GM12878 (cell line): Measurements from ENCODE around the gene HACE1. TPM values are rescaled to one million over a fixed set of nuclear protein-coding genes. Genes with fewer than 3 reads are reported as not detected.

Experiments used
- ATAC-seq: fragments of 200-7000 bp; cut with Tn5 transposase; 3 replicates; pipeline ENCODE4 v1.9.1; 2020; ENCODE audit warnings: mild to moderate bottlenecking, moderate library complexity
- BruUV-seq: library from RNA; stranded (reverse); fragments of 400-500 nt; replicated peaks from 2 replicates; lab custom pipeline; 2021; lab: Mats Ljungman, UMichigan
- CTCF ChIA-PET: fragments of 300-600 bp; sonication (Branson Sonifier 250); formaldehyde crosslinking; extraction: SDS; loops from one replicate; lab custom pipeline; 2021; ENCODE audit warnings: inconsistent platforms; lab: Yijun Ruan, JAX
- POLR2A ChIA-PET: fragments of 350-600 bp; formaldehyde crosslinking; extraction: SDS; loops from one replicate; lab custom pipeline; 2021; ENCODE audit warnings: inconsistent platforms; lab: Charles Lee
- RAD21 ChIA-PET: fragments of 300-600 bp; sonication (Branson Sonifier 250); formaldehyde crosslinking; loops from one replicate; lab custom pipeline; 2023; ENCODE audit warnings: antibody characterized with exemption; ENCODE audit not compliant: unreplicated experiment; lab: Charles Lee
- SMC1A ChIA-PET: fragments of 300-600 bp; sonication (Branson Sonifier 250); formaldehyde crosslinking; loops from one replicate; lab custom pipeline; 2023; ENCODE audit not compliant: unreplicated experiment, uncharacterized antibody; lab: Charles Lee
- DNase-seq: peaks from one replicate; pipeline ENCODE4 v3.0.0-alpha.2; 2011; ENCODE audit warnings: low read depth, low spot score
- FAIRE-seq: peaks from 3 replicates; lab custom pipeline; 2011; peaks lifted over from hg19 to GRCh38; lab: Jason Lieb, UNC
- H2AFZ ChIP-seq: 2 replicates; pipeline ENCODE4 v1.6.0; 2011; ENCODE audit warnings: low read depth, low read length, control low read depth; ENCODE audit not compliant: control insufficient read depth
- H3K27ac ChIP-seq: 2 replicates; pipeline ENCODE4 v1.5.1; 2011; ENCODE audit warnings: control low read depth; ENCODE audit not compliant: control insufficient read depth, insufficient read depth
- H3K27me3 ChIP-seq, 2 experiments: replicated peaks in 1 of 2; 2 replicates each; pipeline versions ENCODE4 v1.6.0 to v1.6.1; 2011; ENCODE audit warnings: low read length in 1 of 2; ENCODE audit not compliant: control insufficient read depth in 2 of 2, insufficient read depth in 2 of 2
- H3K36me3 ChIP-seq, 2 experiments: 2 replicates each; pipeline ENCODE4 v1.5.1; 2011; ENCODE audit warnings: low read length in 1 of 2; ENCODE audit not compliant: control insufficient read depth in 2 of 2, insufficient read depth in 2 of 2
- H3K4me1 ChIP-seq: 2 replicates; pipeline ENCODE4 v1.6.1; 2011; ENCODE audit warnings: mild to moderate bottlenecking, low read length, moderate library complexity, mixed read lengths; ENCODE audit not compliant: control insufficient read depth, insufficient read depth
- H3K4me2 ChIP-seq: 2 replicates; pipeline ENCODE4 v1.6.0; 2011; ENCODE audit warnings: control low read depth; ENCODE audit not compliant: control insufficient read depth, insufficient read depth
- H3K4me3 ChIP-seq: fragments of 200-600 bp; sonication (generic); 2 replicates; pipeline ENCODE4 v1.5.1; 2016
- H3K79me2 ChIP-seq: 2 replicates; pipeline ENCODE4 v1.6.0; 2011; ENCODE audit warnings: low read length; ENCODE audit not compliant: control insufficient read depth, insufficient read depth
- H3K9ac ChIP-seq: 2 replicates; pipeline ENCODE4 v1.8.0; 2011; ENCODE audit warnings: low read length, control low read depth, mixed read lengths; ENCODE audit not compliant: control insufficient read depth, insufficient read depth
- H3K9me3 ChIP-seq: replicated peaks from 3 replicates; pipeline ENCODE4 v1.5.1; 2011; ENCODE audit warnings: mild to moderate bottlenecking, low read length; ENCODE audit not compliant: control insufficient read depth, insufficient read depth
- H4K20me1 ChIP-seq: 2 replicates; pipeline ENCODE4 v1.6.0; 2011; ENCODE audit not compliant: control insufficient read depth, insufficient read depth
- CBX3 ChIP-seq: fragments of 200-600 bp; sonication (generic); IDR thresholded peaks from 2 replicates; pipeline ENCODE4 v1.6.1; 2016; ENCODE audit warnings: low read depth, borderline replicate concordance
- ELK1 ChIP-seq: IDR thresholded peaks from 2 replicates; pipeline ENCODE4 v1.6.1; 2012; ENCODE audit warnings: low read depth, low read length, improper control_type of control experiment
- ESRRA ChIP-seq: IDR thresholded peaks from 2 replicates; pipeline ENCODE4 v1.6.1; 2012; ENCODE audit warnings: mild to moderate bottlenecking, low read length, improper control_type of control experiment
- IKZF1 ChIP-seq: fragments of 450-650 bp; conservative IDR thresholded peaks from 2 replicates; pipeline ENCODE4 v1.6.1; 2017; ENCODE audit warnings: antibody characterized with exemption, mild to moderate bottlenecking
- JUND ChIP-seq: IDR thresholded peaks from 2 replicates; pipeline ENCODE4 v1.6.1; 2012; ENCODE audit warnings: low read depth, mild to moderate bottlenecking, low read length, improper control_type of control experiment, moderate library complexity
- MLLT1 ChIP-seq: fragments of 450-650 bp; IDR thresholded peaks from 2 replicates; pipeline ENCODE4 v1.6.1; 2016; ENCODE audit warnings: mild to moderate bottlenecking
- NRF1 ChIP-seq: conservative IDR thresholded peaks from 2 replicates; pipeline ENCODE4 v1.6.1; 2011; ENCODE audit warnings: mild to moderate bottlenecking, low read depth, low read length, improper control_type of control experiment
- POLR2AphosphoS2 ChIP-seq: IDR thresholded peaks from 2 replicates; pipeline ENCODE4 v1.6.1; 2011; ENCODE audit warnings: low read depth, mild to moderate bottlenecking, low read length, improper control_type of control experiment, moderate library complexity
- RBBP5 ChIP-seq: fragments of 200-600 bp; sonication (generic); conservative IDR thresholded peaks from 2 replicates; pipeline ENCODE4 v1.6.1; 2016
- RELA ChIP-seq: fragments of 450-650 bp; IDR thresholded peaks from 2 replicates; pipeline ENCODE4 v1.8.0; 2014; ENCODE audit warnings: borderline replicate concordance; ENCODE audit not compliant: partially characterized antibody
- STAT1 ChIP-seq: fragments of 450-650 bp; conservative IDR thresholded peaks from 2 replicates; pipeline ENCODE4 v1.6.1; 2014; ENCODE audit warnings: antibody characterized with exemption, mild to moderate bottlenecking
- ZNF592 ChIP-seq: fragments of 450-650 bp; IDR thresholded peaks from 2 replicates; pipeline ENCODE4 v1.6.1; 2017; ENCODE audit warnings: mild to moderate bottlenecking, moderate library complexity
- ZNF687 ChIP-seq: fragments of 450-650 bp; IDR thresholded peaks from 2 replicates; pipeline ENCODE4 v1.6.1; 2017; ENCODE audit warnings: mild to moderate bottlenecking, moderate library complexity
- WGBS: methylation state at CpG from one replicate; pipeline ENCODE4 v1.1.6; 2016; ENCODE audit warnings: low lambda C conversion rate; ENCODE audit not compliant: insufficient replicate concordance, insufficient coverage; ENCODE audit errors: missing lambda C conversion rate; 5-methylcytosine and 5-hydroxymethylcytosine counted together
- in situ Hi-C: fragments of 300-500 bp; cut with MboI; formaldehyde crosslinking; loops from 9 replicates; pipeline ENCODE4 v1.14.3; 2018; ENCODE audit warnings: mixed read lengths
- intact Hi-C: fragments of 100-400 bp; cut with micrococcal nuclease; formaldehyde crosslinking; loops from one replicate; pipeline ENCODE4 v1.14.2; 2022; ENCODE audit not compliant: unreplicated experiment
- polyA plus RNA-seq, 11 experiments: library from polyadenylated mRNA; depleted of rRNA in 4 of 11; unstranded in 6 of 11; stranded (reverse) in 5 of 11; fragments of >200 nt; fragmentation: Nextera tagmentation in 4 of 11; fragmentation: Illumina TruSeq in 1 of 11; extraction: Ambion mirVana in 4 of 11; extraction: Trizol in 1 of 11; gene quantifications; 1 replicate in 1 of 11; 2 replicates in 10 of 11; pipeline versions ENCODE4 v1.2.1 to v1.2.3, GENCODE V29; 2011 to 2016; ENCODE audit warnings: inconsistent platforms in 2 of 11, missing spikeins in 2 of 11, low read depth in 1 of 11
- total RNA-seq, 4 experiments: library from RNA; depleted of rRNA in 3 of 4; stranded (reverse); fragments of >200 nt in 3 of 4; fragmentation: Illumina TruSeq in 1 of 4; extraction: Trizol in 1 of 4; gene quantifications; 2 replicates each; pipeline versions ENCODE4 v1.2.1 to v1.2.3, GENCODE V29; 2013 to 2021

Gene HACE1
- total and polyA plus RNA-seq, 10 of the 15 experiments (the other 5 are each of a cell fraction or from before 2014, with no cell fraction given), result 1.6 to 16.9 (median 5.6) TPM

- H3K4me2 ChIP-seq, result no peak overlapping the region
- H3K9ac ChIP-seq, result no peak overlapping the region
- no peak overlapping the region for H3K27ac ChIP-seq
- no peak for ATAC-seq
- no peaks in the 10 kb centered on the region for H3K36me3 ChIP-seq
- FAIRE-seq, result no peak
- 41% methylated on average over 2 of the region's 2 CpGs for WGBS
- no peaks in the 10 kb centered on the region for H4K20me1 ChIP-seq
- H3K4me1 ChIP-seq, result no peaks in the 10 kb centered on the region
- BruUV-seq, result no TSS peak
- ChIA-PET SMC1A (interaction anchor here (1.1 to 1.3 kb wide), 2 partner anchors 15 to 169 kb away, joined by 3 read pairs; no protein-coding TSS in a partner anchor), POLR2A (no interaction called here), CTCF (no interaction called here), RAD21 (interaction anchor here (0.6 kb wide), 1 partner anchor 512 kb away, joined by 3 read pairs; no protein-coding TSS in a partner anchor)
- DNase-seq, result no peak
- in situ Hi-C loops, result no loop called here
- H2AFZ ChIP-seq, result no peak overlapping the region
- H3K4me3 ChIP-seq, result no peak overlapping the region
- H3K79me2 ChIP-seq, result no peaks in the 10 kb centered on the region
- H3K27me3 ChIP-seq, result no peaks in the 10 kb centered on the region; a peak in 1 of 4 replicates
- intact Hi-C loops, result no loop called here
- no peaks in the 10 kb centered on the region for H3K9me3 ChIP-seq
- no peak for TF ChIP-seq STAT1
- no peak for TF ChIP-seq ZNF592
- no peak for TF ChIP-seq IKZF1
- TF ChIP-seq JUND, result no peak
- no peak for TF ChIP-seq RBBP5
- TF ChIP-seq CBX3, result no peak
- no peak for TF ChIP-seq RELA
- no peak for TF ChIP-seq MLLT1
- TF ChIP-seq ZNF687, result no peak
- no peak for TF ChIP-seq ESRRA
- no peak for TF ChIP-seq POLR2AphosphoS2
- no peak for TF ChIP-seq NRF1
- no peak for TF ChIP-seq ELK1
Observed at GRCh38 chr6:104908888-104909525, 49.3 kb upstream of the HACE1 start.
